Choroid plexus epithelial cell (primary cell): ENCODE results near the gene TRPM7.

Experiments used
- DNase-seq: peaks from one replicate; pipeline ENCODE4 v3.0.0-alpha.2; 2010; ENCODE audit warnings: low read depth
- H3K4me3 ChIP-seq: 2 replicates; pipeline ENCODE4 v1.5.1; 2011; ENCODE audit warnings: low read depth, mild to moderate bottlenecking, control low read depth, low read length, moderate library complexity
- TF ChIP-seq, protein P1 (sequence below): conservative IDR thresholded peaks from 2 replicates; pipeline ENCODE4 v1.5.1; 2011; ENCODE audit warnings: low read depth, mild to moderate bottlenecking, control low read depth, inconsistent platforms, low read length, moderate library complexity

The TRPM7 gene

DNA sequence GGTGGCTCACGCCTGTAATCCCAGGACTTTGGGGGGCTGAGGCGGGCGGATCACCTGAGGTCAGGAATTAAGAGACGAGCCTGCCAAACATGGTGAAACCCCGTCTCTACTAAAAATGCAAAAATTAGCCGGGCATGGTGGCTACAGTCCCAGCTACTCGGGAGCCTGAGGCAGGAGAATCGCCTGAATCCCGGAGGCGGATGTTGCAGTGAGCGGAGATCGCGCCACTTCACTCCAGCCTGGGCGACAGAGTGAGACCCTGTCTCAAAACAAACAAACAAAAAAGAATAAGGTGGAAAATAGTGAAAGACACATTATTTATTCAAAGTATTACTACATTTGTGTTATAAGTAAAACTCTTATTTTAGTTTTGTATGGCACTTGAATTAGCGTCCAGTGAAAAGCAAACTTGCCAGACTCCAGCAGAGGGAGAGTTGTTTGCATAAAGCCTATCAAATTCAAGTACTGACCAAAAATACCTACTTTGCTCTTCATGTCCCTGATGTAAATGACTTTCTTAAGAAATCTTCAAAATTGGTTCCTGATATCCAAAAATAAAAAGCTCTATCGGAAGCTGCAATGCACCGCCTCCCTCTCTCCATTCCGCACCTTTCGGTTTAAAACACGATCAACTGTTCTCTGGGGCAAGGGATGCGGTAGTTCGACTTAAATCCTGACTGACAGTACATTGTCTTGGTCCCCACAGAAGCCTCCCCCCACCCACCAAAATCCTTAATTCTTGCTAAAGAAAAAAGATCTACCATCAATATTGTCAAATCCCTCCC is 1.2 kb downstream of the TRPM7 start:
- peak; percentile 53 for DNase-seq
- TF ChIP-seq, protein P1, sequence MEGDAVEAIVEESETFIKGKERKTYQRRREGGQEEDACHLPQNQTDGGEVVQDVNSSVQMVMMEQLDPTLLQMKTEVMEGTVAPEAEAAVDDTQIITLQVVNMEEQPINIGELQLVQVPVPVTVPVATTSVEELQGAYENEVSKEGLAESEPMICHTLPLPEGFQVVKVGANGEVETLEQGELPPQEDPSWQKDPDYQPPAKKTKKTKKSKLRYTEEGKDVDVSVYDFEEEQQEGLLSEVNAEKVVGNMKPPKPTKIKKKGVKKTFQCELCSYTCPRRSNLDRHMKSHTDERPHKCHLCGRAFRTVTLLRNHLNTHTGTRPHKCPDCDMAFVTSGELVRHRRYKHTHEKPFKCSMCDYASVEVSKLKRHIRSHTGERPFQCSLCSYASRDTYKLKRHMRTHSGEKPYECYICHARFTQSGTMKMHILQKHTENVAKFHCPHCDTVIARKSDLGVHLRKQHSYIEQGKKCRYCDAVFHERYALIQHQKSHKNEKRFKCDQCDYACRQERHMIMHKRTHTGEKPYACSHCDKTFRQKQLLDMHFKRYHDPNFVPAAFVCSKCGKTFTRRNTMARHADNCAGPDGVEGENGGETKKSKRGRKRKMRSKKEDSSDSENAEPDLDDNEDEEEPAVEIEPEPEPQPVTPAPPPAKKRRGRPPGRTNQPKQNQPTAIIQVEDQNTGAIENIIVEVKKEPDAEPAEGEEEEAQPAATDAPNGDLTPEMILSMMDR: peak; percentile 53
- H3K4me3 ChIP-seq: peak overlapping the region; percentile 97

DNA sequence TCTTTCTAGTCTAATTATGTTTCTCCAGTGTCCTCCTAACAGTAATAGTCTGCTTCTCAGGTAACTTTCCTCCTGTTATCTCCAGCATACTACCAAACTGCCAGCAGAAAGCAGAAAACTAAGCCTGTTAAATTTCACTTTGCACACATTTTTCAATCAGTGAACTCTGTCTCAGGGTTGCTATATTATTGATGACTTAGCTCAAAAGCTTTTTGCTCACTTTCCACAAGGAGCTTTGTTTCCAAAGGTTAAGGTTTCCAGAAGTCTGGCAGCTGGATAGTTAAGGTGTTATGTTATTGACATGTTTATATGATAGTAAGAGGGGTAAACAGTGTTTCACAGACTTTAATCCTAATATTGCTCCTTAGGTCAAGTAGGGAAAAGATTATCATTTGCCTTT is 5.1 kb downstream of the TRPM7 start:
- TF ChIP-seq, protein P1: no peak
- no peak for DNase-seq
- H3K4me3 ChIP-seq: no peak overlapping the region

DNA sequence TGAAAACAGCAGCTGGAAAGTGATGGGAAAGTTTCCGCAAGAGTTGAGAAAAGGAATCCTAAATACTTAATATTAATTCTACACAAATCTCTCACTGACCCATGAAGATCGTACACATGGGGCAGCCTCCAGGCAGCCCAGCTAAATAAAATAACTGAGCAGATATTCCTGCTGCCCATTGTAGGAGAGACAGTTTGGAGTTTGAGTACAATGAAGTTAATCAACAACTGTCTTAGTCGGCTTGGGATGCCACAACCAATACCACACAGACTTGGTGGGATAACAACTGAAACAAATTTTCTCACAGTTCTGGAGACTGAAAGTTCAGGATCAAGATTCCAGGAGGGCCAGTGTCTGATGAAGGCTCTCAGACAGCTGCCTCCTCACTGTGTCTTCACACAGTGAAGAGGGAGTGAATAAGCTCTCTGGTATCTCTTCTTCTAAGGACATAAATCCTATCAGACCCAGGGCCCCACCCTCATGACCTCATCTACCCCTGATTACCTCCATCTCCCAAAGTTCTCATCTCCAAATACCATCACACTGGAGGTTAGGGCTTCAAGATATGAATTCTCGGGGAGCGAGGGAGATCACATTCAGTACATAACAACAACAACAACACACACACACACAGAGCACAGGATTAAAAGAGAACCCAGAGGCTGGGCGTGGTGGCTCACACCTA is 9.7 kb downstream of the TRPM7 start:
- no peak overlapping the region for H3K4me3 ChIP-seq
- DNase-seq: peak; percentile 43
- TF ChIP-seq, protein P1: no peak

DNA sequence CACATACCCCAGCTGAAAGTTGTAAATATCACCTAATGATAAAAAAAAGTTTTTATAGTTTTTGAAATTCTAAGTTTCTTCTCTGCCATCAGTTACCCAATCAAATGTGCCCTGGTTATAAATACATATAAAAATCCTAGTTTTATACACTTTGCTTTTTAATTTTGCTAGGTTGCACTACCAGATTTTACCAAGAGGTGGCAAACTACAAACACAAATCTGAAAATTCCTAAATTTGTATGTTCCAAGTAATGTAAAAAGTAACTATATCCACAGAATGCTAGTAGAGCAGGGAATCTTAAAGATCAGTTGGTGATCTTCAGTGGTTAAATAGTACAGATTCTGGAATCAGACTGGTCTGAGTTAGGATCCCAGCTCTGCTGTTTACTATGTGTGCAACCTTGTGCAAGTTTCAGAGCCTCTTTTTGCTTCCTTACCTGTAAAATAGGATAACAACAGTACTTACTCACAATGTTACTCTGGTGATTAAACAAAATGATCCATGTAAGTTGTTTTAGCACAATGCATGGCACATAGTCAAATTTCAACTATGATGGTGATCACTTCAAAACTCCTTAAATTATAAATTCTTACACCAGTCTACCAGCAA is 11.0 kb downstream of the TRPM7 start:
- TF ChIP-seq, protein P1: peak; percentile 67
- peak; percentile 60 for DNase-seq
- no peak overlapping the region for H3K4me3 ChIP-seq

DNA sequence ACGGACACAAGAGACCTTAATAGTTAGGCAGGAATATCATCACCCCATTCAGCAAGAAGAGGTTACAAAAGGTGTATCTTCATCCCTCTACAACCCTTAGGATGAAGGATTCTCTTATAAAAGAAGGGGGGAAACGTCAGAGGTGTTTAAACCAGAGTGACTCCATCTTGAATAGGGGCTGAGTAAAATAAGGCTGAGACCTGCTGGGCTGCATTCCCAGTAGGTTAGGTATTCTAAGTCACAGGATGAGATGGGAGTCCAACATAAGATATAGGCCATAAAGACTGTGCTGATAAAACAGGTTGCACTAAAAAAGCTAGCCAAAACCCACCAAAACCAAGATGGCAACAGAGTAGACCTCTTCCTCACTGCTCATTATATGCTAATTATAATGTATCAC is 16.5 kb downstream of the TRPM7 start:
- TF ChIP-seq, protein P1: no peak
- DNase-seq: no peak
- H3K4me3 ChIP-seq: no peak overlapping the region

DNA sequence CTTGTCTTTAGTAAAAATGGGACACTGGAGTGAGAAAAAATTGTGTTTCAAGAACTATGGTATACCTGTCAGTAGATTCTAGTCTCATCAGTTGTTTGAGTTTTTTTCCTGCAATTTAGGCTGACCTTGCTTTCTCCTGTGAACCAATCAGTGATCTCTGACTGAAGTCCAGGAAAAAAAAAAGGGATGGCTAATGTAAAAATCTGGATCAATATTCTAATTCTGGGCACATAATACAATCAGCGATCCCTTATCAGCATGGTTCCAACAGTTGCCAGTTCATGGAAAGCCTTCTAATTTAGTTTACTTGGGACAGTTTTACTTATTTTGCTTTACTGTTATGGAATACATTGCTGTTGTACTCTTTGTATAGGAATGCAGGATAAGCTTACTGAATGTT is 17.0 kb downstream of the TRPM7 start:
- no peak for DNase-seq
- TF ChIP-seq, protein P1: no peak
- H3K4me3 ChIP-seq: no peak overlapping the region

DNA sequence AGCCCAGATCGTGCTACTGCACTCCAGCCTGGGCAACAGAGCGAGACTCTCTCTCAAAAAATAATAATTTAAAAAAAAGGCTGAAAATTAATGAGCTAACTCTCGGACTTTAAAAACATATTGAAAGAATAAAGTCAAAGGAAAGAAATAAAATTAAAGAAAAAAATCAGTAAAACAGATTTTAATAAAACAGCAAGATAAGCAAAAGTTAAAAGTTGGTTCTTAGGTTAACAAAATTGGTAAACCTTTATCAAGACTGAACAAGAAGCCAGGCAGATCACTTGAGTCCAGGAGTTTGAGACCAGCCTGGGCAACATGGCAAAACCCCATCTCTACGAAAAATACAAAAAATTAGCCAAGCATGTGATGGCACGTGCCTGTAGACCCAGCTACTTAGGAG is 20.7 kb downstream of the TRPM7 start:
- TF ChIP-seq, protein P1: no peak
- no peak overlapping the region for H3K4me3 ChIP-seq
- no peak for DNase-seq
